ENCODE results near the gene KLHL18. TPM values are rescaled to one million over a fixed set of nuclear protein-coding genes. Genes with fewer than 3 reads are reported as not detected.

Gene KLHL18
- total RNA-seq, 2 experiments from 2014 or later = 13.1 to 28.6 TPM

DNA sequence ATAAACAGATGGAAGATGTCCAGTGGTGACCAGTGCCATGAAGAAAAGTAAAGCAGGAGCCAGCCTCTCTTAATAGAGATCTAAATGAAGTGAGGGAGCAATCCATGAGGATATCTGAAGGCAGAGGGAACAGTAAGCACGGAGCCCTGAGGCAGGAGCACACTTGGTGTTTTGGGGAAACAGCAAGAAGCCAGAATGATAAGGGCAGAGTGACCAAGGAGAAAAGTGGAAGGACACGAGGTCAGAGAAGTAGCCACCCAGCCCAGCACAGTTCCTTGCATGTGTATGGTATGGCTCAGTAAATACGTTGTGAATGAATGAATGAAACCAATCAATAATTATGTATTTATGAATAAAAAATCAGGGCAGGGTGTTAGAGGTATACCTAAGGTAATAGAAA, 11.6 kb downstream of the KLHL18 start:
- CTCF ChIA-PET (ENCODE audit: unreplicated experiment) = interaction anchor here (0.5 kb wide), 1 partner anchor 133 kb away, joined by 3 read pairs; no protein-coding TSS in a partner anchor
- Histone ChIP-seq H3K4me1 (ENCODE audit: insufficient read depth, low read length, poor library complexity, severe bottlenecking) (peaks cover 89% of the 10 kb centered on the region), H2AFZ (ENCODE audit: low read length) (no peak overlapping the region), H3K79me2 (ENCODE audit: insufficient read depth, low read depth, low read length) (peaks cover 97% of the 10 kb centered on the region), H3K27ac (ENCODE audit: low read depth, low read length, poor library complexity, severe bottlenecking) (no peak overlapping the region), H3K36me3 (ENCODE audit: insufficient read depth, low read length) (peaks cover 55% of the 10 kb centered on the region), H3K4me3 (ENCODE audit: low read depth, low read length, poor library complexity, severe bottlenecking) (no peak overlapping the region), H3K4me2 (ENCODE audit: low read length) (no peak overlapping the region), H4K20me1 (ENCODE audit: insufficient read depth, low read length) (no peaks in the 10 kb centered on the region), H3K9me3 (ENCODE audit: low read length) (no peaks in the 10 kb centered on the region), H3K9me2 (ENCODE audit: insufficient read depth, low read length) (no peaks in the 10 kb centered on the region)
- intact Hi-C loops (cut with micrococcal nuclease; ENCODE audit: unreplicated experiment) = no loop called here
- no peak for TF ChIP-seq EZH2phosphoT487 (IDR thresholded peaks at IDR 0.05; ENCODE audit: borderline replicate concordance, low read depth, low read length)
- POLR2A ChIA-PET = interaction anchor here (1.1 to 1.4 kb wide), 2 partner anchors 9 to 10 kb away, joined by 3 to 5 read pairs; no protein-coding TSS in a partner anchor
- no peak for DNase-seq (ENCODE audit: low spot score)
- no TSS peak for BruUV-seq (replicated peaks)

DNA sequence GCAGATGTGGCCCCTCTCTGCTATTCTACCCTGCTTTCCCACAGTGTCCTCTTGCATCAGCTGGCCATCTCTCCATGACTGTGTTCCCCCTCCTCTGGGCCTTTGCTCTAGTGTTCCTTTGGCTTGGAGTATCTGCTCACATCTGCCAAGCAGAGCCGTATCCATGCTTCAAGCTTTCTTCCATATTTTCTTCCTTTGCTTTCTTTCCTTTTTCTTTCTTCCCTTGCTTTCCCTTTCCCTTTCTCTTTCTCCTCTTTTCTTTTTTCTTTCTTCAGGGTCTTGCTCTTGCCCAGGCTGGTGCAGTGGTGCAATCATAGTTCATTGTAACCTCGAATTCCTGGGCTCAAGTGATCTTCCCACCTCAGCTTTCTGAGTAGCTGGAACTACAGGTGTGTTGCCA, 12.6 kb downstream of the KLHL18 start:
- Histone ChIP-seq H3K4me2 (ENCODE audit: low read length) (peak overlapping the region; percentile 71; the same call in 1 of the 2 replicates), H4K20me1 (ENCODE audit: insufficient read depth, low read length) (no peaks in the 10 kb centered on the region), H2AFZ (ENCODE audit: low read length) (no peak overlapping the region), H3K36me3 (ENCODE audit: insufficient read depth, low read length) (peaks cover 45% of the 10 kb centered on the region), H3K9me2 (ENCODE audit: insufficient read depth, low read length) (no peaks in the 10 kb centered on the region), H3K4me3 (ENCODE audit: low read depth, low read length, poor library complexity, severe bottlenecking) (no peak overlapping the region), H3K9me3 (ENCODE audit: low read length) (no peaks in the 10 kb centered on the region), H3K27ac (ENCODE audit: low read depth, low read length, poor library complexity, severe bottlenecking) (peak overlapping the region; percentile 55), H3K4me1 (ENCODE audit: insufficient read depth, low read length, poor library complexity, severe bottlenecking) (peaks cover 84% of the 10 kb centered on the region), H3K79me2 (ENCODE audit: insufficient read depth, low read depth, low read length) (peaks cover 89% of the 10 kb centered on the region)
- no peak for TF ChIP-seq CTCF (conservative IDR thresholded peaks at IDR 0.05; ENCODE audit: low read length)
- no peak for TF ChIP-seq EZH2phosphoT487 (IDR thresholded peaks at IDR 0.05; ENCODE audit: borderline replicate concordance, low read depth, low read length)
- no TSS peak for BruUV-seq (replicated peaks)
- intact Hi-C loops (cut with micrococcal nuclease; ENCODE audit: unreplicated experiment) = no loop called here
- CTCF ChIA-PET (ENCODE audit: unreplicated experiment) = no interaction called here
- DNase-seq (ENCODE audit: low spot score) = no peak
- POLR2A ChIA-PET = interaction anchor here (0.8 to 1.1 kb wide), 2 partner anchors 8 to 9 kb away, joined by 3 read pairs; no protein-coding TSS in a partner anchor

DNA sequence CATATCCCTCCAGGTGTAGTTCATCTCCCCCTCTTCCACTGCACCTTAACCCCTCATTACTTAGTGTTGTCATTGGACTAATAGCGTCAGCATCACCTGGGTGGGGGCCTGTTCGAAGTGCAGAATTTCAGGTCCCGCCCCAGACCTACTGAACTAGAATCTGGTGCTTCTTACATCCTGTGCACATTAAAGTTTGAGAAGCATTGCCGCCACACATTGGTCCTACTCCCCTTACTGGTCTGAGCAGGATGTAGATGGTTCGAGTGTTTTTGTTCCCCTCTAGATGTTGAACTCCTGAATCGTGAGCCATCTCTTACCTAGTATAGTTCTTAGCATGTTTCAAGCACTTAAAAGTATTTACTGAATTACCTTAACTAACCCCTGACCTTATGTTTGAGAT, 13.2 kb downstream of the KLHL18 start:
- no peaks in the 10 kb centered on the region for H3K9me3 ChIP-seq (ENCODE audit: low read length)
- ChIA-PET POLR2A (no interaction called here), CTCF (ENCODE audit: unreplicated experiment) (no interaction called here)
- no peak for TF ChIP-seq CTCF (conservative IDR thresholded peaks at IDR 0.05; ENCODE audit: low read length)
- TF ChIP-seq EZH2phosphoT487 (IDR thresholded peaks at IDR 0.05; ENCODE audit: borderline replicate concordance, low read depth, low read length) = no peak
- H4K20me1 ChIP-seq (ENCODE audit: insufficient read depth, low read length) = no peaks in the 10 kb centered on the region
- H3K36me3 ChIP-seq (ENCODE audit: insufficient read depth, low read length) = peaks cover 39% of the 10 kb centered on the region
- H2AFZ ChIP-seq (ENCODE audit: low read length) = no peak overlapping the region; the same call in 1 of the 2 replicates
- no peaks in the 10 kb centered on the region for H3K9me2 ChIP-seq (ENCODE audit: insufficient read depth, low read length)
- H3K4me3 ChIP-seq (ENCODE audit: low read depth, low read length, poor library complexity, severe bottlenecking) = peak overlapping the region; percentile 45
- H3K27ac ChIP-seq (ENCODE audit: low read depth, low read length, poor library complexity, severe bottlenecking) = peak overlapping the region; percentile 55
- BruUV-seq (replicated peaks) = no TSS peak
- H3K4me2 ChIP-seq (ENCODE audit: low read length) = peak overlapping the region; percentile 71
- peaks cover 77% of the 10 kb centered on the region for H3K4me1 ChIP-seq (ENCODE audit: insufficient read depth, low read length, poor library complexity, severe bottlenecking)
- peak; percentile 64 for DNase-seq (ENCODE audit: low spot score)
- peaks cover 85% of the 10 kb centered on the region for H3K79me2 ChIP-seq (ENCODE audit: insufficient read depth, low read depth, low read length)
- intact Hi-C loops (cut with micrococcal nuclease; ENCODE audit: unreplicated experiment) = no loop called here

Measured in OCI-LY7 (cell line).